ENCODE results near the gene CLK2.
"Not testable (repeated sequence)": the region's sequence is repeated elsewhere in the genome, so short reads cannot be mapped to it uniquely, and the experiment has no call there.

Gene CLK2

DNA sequence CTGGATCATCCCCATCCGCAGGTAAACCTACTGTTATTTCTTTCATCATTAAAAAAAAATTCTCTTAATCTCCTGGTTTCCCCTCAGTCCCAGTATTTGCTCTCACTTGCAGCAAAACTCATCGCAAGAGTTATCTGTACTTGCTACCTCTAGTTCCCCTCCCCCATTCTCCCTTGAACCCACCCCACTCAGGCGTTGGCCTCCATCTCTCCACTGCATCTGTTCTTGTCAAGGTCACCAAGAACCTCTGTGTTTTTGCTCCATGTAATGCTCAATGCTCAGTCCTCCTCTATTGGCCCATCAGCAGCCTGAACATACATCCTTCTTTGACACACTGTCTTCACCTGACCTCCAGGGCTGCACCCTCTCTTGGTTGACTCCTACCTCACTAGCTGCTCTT lies 23.4 kb upstream of the CLK2 start:
- DNase-seq (ENCODE audit: low read depth) = no peak

DNA sequence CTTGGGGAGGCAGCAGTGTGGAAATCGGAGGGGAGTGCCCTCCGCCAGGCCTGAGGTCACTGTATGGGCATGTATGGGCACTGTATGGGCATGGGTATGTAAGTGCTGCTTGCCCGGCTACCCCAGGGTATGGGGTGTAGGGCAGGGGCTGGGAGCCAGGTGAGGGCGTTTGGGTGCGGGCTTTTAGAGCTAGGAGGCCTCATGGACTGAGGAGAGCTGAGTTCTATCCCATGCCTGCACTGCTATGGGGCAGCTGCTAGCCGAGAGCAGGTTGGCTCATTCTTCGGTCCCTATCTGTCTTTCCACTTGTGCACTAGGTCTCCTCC lies 22.6 kb upstream of the CLK2 start:
- no peak for DNase-seq (ENCODE audit: low read depth)

DNA sequence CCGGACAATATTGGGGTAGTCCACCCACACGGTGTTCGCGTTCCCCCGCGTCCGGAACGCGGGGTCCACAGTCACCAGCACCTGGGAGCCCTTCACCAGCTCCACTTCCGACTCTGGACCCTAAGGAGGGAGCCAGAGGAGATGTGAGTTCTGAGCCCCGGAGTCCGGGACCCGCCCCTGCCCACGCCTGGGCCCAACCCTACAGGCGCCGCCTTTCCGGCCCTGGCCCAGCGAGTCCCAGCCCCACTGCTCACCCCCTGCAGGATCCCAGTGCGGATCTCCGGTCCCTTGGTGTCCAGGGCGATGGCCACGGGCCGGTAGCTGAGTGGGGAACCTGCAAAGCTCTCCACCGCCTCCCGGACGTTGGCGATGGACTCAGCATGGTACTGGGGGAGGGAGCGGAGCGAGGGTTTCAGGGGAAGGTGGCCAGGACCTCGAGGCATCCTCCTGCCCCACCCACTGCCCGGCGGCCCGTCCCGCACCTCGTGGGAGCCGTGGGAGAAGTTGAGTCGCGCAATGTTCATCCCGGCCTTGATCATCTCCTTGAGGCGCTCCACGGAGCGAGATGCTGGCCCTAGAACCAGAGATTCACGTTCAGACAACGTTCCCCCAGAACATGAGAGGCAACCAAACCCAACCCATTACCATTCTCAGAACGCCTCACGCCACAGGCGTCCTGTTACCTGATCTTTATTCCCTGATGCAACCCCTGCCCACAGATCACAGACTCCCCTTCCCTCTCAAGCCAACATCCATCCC lies 22.1 kb upstream of the CLK2 start:
- no peak for DNase-seq (ENCODE audit: low read depth)

DNA sequence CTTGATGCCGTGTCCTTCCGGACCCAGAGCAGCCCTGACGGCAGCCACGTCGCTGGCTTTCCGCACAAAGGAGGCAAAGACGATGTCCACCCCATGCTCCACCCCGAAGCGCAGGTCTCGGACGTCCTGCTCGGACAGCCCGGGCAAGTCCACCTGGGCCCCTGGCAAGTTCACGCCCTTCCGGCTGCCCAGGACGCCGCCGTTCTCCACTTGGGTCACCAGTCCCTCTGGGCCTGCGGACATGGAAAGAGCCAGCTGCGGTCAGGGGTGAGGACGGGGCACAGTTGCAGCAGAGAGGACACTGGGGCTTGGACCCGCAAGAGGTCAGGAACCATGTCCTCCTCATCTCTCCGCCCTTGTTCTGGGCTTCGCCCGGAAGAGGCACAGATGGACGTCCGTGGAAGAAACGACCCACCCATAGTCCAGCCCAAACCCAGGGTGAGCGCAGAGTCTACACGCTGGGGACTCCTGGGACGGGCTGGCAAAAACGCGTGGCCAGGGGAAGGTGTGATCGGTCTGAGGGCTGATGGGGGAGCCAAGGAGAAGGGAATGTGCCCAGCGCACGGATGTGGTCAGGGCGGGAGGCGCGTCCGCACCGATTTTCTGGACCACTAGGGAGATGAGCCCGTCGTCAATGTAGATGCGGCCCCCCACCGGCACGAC lies 21.3 kb upstream of the CLK2 start:
- no peak for DNase-seq (ENCODE audit: low read depth)

DNA sequence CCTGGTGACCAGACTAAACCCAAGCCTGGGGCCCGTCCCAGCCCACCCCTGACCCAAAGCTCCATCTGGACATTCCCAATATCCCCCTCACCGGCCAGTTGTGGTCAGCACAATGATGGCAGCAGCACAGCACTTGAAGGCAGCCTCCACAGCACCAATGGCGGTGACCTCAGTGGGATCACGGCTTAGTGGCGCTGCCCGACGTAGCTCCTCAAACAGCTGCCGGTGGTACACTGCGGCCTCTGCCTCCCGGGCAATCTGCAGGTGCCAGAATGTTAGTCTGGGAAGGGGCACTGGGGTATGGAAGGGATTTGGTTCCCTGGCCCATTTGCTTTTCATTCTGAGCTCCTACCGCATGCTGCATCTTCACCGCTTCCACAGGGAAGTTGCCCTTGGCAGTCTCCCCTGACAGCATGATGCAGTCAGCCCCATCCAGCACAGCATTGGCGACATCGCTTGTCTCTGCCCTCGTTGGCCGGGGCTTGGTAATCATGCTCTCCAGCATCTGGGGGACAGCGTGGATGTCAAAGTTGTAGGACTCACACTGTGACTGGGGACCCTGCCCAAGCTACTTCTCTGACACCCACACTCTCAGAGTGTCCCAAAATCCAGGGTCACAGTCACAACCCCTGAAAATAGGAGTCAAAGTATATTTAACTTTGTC lies 19.9 kb upstream of the CLK2 start:
- no peak for DNase-seq (ENCODE audit: low read depth)

DNA sequence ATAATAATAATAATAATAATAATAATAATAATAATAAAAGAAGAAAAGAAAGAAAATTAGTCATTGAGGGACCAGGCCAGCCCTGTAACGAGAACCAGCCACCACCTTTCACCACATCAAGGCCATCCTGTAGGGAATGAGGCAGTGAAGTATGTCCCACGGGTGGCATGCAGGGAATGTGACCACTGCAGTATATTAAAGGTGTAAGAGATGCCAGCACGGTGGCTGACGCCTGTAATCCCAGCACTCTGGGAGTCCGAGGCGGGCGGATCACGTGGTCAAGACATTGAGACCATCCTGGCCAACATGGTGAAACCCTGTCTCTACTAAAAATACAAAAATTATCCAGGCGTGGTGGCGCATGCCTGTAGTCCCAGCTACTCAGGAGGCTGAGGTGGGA lies 17.7 kb upstream of the CLK2 start:
- DNase-seq (ENCODE audit: low read depth) = not testable (repeated sequence)

DNA sequence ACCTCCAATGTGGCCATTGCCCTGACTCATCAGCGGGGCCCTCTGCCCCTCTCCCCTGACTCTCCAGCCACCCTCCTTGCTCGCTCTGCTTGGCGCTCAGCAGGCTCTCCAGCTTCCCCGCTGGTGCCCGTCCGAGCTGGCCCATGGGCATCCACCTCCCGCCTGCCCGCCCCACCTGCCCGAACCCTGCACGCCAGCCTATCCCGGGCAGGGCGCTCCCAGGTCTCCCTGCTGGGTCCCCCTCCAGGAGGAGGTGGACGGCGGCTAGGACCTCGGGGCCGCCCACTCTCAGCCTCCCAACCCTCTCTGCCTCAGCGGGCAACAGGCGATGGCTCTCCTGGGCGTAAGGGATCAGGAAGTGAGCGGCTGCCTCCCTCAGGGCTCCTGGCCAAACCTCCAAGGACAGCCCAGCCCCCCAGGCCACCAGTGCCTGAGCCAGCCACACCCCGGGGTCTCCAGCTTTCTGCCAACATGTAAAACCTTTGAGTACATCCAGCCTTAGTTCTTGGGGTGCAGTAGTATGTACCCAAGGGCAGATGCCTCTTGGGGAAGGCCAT lies 14.8 kb upstream of the CLK2 start:
- no peak for DNase-seq (ENCODE audit: low read depth)

DNA sequence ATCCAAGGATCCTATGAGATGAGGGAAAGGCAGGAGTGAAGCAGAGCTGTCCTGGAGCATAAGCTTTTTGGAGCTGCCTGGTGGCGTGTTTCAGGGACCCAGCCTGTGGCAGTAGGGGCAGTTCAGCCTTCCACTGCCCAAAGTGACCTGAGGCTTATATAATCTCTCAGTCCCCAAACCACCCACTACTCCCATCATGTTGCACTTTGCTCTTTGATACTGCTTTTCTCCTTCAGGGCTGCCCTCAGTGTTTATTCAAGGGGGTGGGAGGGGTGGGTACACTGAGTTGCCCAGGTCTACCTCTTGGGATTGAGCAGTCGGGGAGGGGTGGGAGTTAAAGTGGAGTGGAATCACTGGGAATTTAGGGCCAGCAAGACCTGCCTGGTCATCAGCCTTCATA lies 13.2 kb upstream of the CLK2 start:
- DNase-seq (ENCODE audit: low read depth) = no peak

DNA sequence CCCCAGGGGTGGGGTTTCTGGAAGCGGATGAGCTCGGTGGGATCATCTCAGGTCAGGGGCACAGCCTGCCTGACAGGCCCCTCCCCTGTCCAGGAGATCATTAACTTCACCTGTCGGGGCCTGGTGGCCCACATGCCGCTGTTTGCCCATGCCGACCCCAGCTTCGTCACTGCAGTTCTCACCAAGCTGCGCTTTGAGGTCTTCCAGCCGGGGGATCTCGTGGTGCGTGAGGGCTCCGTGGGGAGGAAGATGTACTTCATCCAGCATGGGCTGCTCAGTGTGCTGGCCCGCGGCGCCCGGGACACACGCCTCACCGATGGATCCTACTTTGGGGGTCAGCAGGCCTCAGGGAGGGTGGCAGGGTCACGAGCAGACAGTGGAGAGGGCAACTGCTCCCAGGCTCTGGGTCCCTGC lies 12.3 kb upstream of the CLK2 start:
- DNase-seq (ENCODE audit: low read depth) = no peak

DNA sequence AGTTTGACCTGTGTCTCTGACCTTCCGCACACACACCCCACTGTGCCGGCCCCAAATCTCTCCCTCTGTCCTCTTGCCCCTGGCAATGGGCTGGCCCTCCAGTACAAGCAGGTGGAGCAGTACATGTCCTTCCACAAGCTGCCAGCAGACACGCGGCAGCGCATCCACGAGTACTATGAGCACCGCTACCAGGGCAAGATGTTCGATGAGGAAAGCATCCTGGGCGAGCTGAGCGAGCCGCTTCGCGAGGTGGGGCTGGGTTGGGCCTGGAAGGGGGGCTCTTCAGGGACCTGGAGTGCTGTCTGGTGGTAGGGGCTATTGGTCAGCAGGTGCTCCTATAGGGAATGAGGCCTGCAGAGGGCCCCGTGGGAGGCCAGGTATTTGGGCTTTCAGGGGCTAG lies 11.8 kb upstream of the CLK2 start:
- DNase-seq (ENCODE audit: low read depth) = no peak

DNA sequence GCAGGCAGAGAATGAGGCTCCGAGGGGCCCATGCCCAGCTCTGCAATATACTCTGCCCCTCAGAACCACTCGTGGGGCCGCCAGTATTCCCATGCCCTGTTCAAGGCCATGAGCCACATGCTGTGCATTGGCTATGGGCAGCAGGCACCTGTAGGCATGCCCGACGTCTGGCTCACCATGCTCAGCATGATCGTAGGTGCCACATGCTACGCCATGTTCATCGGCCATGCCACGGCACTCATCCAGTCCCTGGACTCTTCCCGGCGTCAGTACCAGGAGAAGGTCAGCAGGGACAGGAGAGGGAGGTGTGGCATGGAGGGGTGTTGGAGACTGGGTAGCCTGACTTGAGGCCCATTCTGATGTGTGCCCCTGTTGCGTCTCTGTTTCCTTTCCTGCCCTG lies 11.2 kb upstream of the CLK2 start:
- DNase-seq (ENCODE audit: low read depth) = no peak

DNA sequence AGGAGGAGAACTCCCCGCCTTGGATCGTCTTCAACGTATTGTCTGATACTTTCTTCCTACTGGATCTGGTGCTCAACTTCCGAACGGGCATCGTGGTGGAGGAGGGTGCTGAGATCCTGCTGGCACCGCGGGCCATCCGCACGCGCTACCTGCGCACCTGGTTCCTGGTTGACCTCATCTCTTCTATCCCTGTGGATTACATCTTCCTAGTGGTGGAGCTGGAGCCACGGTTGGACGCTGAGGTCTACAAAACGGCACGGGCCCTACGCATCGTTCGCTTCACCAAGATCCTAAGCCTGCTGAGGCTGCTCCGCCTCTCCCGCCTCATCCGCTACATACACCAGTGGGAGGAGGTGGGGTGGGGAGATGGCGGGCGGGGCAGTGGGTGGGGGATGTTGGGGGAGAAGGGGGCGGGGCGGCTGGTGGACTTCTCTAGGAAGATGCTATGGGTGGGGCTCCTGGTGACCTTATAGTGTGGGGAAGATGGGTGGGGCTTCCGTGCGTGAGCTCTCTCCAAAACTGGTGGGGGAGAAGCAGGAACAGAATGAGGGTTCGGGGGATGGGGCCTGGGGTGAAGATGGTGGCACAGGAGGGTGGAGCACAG lies 9.3 kb upstream of the CLK2 start:
- DNase-seq (ENCODE audit: low read depth) = no peak

DNA sequence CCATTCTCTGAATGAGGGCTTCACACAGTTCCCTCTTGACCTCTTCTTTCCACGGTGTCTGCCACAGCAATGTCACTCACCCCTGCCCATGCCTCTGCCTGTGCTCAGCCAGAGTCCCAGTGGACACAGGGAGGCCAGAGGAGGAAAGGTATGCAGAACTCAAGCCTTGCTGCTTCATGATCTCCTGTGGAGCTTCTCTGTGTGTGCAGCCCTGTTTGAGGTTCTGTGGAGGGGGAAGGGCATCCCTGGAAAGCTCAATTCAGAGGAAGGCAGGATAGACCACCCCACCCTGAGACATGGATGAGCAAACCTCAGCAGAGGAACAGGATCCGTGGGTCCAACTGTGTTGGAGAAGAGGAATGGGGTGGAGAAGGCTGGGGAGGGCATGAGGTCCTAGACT lies 6.0 kb upstream of the CLK2 start:
- no peak for DNase-seq (ENCODE audit: low read depth)

DNA sequence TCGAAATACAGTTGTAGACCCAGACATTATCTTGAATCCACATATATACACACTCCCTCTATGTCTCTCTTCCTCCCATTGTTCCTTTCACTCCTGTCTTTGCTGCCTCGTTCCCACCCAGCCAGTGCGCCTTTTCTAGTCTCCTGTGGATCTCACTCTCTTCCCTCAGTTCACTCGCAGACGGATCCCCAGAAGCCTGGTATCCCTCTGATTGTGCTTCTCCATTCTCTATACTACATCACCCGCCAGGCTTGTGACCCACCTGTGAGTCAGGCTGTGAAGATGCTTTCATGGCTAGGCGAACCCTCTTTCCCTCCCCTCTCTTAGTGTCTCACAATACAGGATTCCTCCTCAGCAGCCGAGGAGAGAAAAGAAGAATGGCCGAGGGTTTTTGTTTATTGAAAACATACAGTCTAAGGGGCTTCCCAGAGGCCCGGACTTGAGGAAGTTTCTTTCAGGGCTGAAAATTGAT lies 5.4 kb upstream of the CLK2 start:
- no peak for DNase-seq (ENCODE audit: low read depth)

DNA sequence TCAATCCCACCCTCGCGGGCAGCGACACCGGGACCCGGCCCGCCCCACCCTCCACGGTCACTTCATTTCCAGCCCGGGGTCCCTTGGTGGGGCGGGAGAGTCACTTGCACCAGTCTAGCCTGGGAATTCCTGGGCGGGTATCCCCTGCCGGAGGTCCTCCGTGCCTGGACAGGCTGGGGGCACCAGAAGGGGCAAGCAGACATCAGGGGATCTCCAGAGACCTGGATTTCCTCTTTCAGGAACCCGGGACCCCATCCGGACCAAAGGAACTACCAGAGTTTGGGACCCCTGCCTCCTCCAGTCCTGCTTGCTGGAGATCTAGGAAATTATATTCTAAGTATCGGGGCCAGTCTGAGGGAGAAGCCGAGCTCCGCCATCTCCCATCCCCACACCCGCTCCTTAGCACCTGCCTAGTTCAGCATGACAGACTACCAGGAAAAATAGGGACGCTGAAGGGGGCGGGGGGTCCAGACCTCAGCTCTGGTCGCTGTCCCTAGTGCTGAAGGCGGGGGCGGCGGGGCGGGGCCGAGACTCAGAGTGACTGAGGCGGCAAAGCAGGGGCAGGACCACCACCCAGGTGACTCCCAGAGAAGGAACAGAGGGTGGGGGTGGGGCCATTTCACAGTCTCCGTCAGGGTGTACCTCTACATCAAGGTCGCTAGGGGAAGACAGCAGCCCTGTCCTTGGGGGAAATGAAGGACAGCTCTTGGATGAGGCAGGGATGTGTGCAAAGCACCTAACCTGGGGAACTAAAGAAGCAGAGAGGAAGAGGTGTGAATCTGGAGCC lies 4.8 kb upstream of the CLK2 start:
- DNase-seq (ENCODE audit: low read depth) = no peak

DNA sequence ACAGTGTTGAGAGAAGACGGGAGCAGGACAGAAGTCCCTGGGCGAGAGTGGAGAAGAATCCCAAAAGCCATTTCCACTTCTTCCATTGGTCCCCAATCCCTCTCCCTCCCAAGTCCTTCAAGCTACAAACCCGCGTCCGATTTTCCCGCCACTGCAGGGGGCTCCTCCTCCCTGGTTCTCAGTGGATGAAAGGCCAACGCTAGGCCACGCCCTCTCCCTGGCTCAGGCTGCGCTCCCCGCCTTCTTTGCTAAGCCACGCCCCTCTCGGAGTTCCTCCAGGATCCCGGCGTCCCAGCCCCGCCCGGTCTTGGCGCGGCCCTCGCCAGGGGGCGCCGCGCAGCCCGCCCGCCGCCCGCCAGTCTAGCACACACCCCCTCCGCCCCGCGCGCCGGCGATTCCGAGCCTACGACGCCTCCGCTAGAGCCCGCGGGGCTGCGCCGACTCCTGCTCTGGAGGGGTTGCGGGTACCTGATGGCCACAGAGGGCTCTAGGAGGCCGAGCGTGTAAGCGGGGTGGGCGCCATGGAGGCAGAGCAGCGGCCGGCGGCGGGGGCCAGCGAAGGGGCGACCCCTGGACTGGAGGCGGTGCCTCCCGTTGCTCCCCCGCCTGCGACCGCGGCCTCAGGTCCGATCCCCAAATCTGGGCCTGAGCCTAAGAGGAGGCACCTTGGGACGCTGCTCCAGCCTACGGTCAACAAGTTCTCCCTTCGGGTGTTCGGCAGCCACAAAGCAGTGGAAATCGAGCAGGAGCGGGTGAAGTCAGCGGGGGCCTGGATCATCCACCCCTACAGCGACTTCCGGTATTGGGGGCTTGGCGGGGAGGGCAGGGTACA lies 4.0 kb upstream of the CLK2 start, which contains the start of gene HCN3:
Gene HCN3 (plus strand): TSS at position 394 of the 832 bp plus-strand sequence. CDS start 128 bp downstream, at position 522.
- DNase-seq (ENCODE audit: low read depth) = peak; percentile 90

DNA sequence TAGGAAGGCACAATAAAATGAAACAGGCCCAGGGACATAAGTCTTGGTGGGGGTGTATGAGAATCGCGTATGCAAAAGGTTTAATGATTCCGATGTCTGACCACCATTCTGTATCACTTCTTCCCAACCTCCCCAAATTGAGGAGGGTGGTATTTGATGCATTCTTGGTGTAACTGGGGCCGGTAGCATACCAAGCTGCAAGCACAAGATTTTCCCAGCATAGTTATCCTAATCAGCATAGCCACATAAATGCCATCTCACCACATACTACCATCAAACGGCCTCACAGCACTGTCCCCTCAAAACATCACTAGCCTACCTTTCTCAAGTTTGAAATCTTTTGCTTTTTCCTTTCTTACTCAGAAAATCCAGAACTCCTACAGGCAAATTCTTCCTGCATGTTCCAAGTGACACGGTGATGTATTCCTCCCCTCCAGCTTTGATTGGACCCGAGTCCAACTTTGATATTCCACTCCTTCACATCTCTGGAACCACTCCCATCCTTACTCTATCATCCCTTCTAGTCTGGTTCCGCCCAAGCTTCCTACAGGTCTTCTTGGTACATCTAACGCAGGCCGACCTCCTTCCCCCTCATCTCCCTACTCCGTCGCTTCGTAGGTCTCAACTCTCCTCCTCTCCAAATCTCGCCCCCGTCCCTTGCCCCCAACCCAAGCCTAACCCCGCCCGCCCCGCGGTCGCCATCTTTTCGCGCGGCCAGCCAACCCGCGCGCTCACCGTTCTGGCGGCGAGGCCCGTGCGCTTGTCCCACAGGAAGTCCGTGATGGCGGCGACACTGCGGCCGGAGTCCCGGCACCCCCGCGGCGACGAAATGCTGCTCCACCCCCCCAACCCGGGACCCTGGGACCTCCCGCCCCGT lies 600 bp downstream of the CLK2 start:
- DNase-seq (ENCODE audit: low read depth) = peak; percentile 75

DNA sequence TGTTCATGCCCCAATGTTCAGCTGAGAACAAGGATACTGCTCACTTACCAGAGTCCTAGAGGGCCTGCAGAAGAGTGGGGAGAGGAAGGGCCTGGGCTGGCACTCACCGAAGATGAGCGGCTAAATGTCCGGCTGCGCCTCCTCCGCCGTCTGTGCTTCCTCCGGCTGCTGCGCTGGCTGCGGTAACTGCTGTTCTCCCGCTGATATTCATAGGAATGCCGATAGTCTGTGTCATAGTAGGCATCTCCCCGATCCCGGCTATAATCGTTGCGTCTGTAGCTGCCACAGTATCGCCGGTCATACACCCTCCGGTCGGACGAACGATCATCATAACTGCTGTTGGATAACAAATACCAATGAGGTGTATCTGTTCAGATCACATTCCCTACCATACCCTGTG lies 3.9 kb downstream of the CLK2 start:
- no peak for DNase-seq (ENCODE audit: low read depth)

DNA sequence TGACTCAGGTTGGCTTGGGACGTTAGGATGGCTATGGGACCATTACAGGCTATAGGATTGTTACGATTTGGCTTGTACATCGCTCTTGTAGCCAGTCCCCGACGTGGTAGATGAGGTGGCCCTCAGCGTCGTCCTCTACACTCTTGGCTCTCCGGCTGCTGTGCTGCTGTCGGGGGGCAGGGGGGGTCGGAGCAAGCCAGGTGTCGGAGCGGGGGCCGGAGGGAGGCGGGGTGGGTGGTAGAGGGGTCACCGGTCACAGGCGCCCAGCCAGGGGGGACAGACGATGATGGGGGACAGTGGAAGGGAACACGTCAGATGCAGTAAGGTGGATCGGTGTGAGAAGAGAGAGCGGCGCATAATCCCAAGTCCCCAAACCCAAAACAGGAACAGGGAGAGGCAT lies 4.7 kb downstream of the CLK2 start:
- no peak for DNase-seq (ENCODE audit: low read depth)

DNA sequence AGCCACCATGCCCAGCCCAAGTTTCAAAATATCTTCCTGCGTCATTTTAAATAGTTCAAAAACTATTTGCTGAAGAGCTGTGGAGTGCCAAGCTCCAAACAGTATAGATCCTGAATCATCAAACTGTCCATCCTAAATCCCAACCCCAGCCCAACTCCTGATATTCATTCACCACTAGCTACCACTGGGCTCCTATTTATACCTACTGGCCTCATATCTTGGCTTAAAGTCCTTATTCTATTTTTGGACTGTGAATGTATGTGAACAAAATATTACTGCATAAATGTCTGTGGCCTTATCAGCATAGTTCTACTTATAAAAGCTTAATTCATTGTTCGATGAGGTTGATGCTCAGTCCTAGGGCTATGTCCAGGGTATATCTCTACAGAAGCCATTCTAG lies 5.9 kb downstream of the CLK2 start:
- no peak for DNase-seq (ENCODE audit: low read depth)
